Body of pancreas (tissue), 4 donors: Measurements from ENCODE around the gene PLEKHM1.

Source experiments
- POLR2A ChIP-seq, 3 donors: fragments of 450-650 bp; IDR thresholded peaks; one replicate each; pipeline ENCODE4 v1.6.1; 2016; ENCODE audit warnings: antibody characterized with exemption in 3 of 3, mild to moderate bottlenecking in 2 of 3
- TF ChIP-seq, protein P1 (sequence below), 7 experiments: fragments of 450-650 bp in 4 of 7; fragments of 200-600 bp in 3 of 7; sonication (generic) in 3 of 7; IDR thresholded peaks; one replicate each; pipeline ENCODE4 v1.5.1; 2016 to 2019; ENCODE audit warnings: antibody characterized with exemption in 7 of 7

DNA sequence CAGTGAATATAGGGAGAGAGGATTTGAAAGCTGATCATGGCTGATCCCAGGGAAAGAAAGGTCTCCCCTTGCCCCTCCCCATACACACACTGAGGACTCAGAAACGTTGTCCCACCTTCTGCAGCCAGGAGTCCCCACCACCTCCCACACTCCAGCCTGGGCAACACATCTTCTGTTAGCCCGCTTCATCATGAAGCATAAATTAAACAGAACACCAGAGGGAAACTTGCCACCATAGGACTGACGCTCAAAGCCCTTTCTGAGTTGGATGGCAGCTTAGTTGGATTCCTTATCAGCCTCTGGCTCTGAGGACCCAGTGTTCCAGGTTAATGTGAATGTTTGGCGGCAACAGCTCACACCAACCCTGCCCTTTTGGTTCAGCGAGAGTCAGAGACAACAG lies 91.7 kb downstream of the PLEKHM1 start:
- TF ChIP-seq, protein P1, sequence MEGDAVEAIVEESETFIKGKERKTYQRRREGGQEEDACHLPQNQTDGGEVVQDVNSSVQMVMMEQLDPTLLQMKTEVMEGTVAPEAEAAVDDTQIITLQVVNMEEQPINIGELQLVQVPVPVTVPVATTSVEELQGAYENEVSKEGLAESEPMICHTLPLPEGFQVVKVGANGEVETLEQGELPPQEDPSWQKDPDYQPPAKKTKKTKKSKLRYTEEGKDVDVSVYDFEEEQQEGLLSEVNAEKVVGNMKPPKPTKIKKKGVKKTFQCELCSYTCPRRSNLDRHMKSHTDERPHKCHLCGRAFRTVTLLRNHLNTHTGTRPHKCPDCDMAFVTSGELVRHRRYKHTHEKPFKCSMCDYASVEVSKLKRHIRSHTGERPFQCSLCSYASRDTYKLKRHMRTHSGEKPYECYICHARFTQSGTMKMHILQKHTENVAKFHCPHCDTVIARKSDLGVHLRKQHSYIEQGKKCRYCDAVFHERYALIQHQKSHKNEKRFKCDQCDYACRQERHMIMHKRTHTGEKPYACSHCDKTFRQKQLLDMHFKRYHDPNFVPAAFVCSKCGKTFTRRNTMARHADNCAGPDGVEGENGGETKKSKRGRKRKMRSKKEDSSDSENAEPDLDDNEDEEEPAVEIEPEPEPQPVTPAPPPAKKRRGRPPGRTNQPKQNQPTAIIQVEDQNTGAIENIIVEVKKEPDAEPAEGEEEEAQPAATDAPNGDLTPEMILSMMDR (IDR thresholded peaks at IDR 0.05) = no peak
- no peak for TF ChIP-seq POLR2A (IDR thresholded peaks at IDR 0.05)
